Kasumi-1 (cell line): ENCODE measurements around the gene PHACTR4.
"Not testable (repeated sequence)": the region's sequence is repeated elsewhere in the genome, so short reads cannot be mapped to it uniquely, and the experiment has no call there.

Experiments
- DNase-seq, 2 experiments: peaks; one replicate each; lab custom pipeline; 2025; lab: John Stamatoyannopoulos, UW

PHACTR4 gene

GRCh38 chr1:28369371-28370238 is at the start of gene PHACTR4:
Gene PHACTR4 (plus strand): TSS chr1:28369740. CDS start chr1:28407448, 37,708 bp downstream.
- DNase-seq: peak; percentile 86

DNA sequence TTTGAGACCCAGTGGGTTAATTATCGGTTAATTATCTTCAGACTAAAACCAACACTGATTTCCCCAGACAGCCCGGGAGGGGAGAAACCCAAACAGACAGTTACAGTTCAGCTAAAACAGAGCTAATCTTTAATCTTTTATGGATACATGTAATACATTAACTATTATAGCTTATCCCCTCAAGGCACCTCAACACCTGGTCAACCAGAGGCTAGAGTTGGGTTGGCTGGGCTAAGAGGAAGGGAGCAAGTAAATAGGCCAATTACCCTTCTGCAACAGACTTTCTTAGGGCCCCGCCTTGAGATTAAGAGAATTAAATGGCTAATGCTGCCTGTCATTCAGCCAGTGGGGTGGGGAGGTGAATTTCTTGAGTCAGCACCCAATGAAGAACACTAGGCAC is 47.3 kb upstream of the PHACTR4 start:
- no peak for DNase-seq

DNA sequence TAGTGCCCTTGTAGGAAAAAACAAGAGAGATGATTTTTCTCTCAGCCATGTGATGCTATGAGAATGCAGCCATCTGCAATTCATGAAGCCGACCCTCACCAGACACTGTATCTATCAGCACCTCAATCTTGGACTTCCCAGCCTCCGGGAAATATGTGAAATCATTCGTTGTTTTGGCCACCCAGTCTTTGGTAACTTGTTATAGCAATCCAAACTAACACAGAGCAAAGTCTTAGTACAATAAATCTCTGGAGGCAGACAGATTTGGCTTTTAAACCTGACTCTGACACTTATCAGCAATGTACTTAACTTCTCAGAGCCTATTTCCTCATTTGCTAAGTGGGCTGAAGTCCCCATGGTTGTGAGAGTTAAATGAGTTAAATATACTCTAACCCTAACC is 45.8 kb upstream of the PHACTR4 start:
- DNase-seq: peak in 1 of 2 experiments; percentile 5

DNA sequence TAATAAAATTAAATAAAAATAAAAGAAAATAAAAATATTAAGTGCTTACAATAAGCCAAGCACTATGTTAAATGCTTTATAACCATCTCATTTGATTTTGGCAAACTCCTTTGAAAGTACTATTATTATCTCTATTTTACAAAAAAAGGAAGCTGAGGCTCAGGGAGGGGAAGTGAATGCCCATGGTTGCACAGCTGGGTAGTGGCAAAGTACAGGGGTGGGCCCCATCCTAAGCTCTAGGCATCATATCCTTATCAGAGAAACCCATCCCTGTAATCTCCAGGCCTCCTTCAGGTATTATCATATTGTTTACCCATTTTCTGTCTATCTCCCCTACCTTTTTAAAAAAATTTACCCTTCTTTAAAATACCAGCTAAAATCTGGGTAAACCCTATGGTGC is 43.0 kb upstream of the PHACTR4 start:
- DNase-seq: peak; percentile 41 to 70

DNA sequence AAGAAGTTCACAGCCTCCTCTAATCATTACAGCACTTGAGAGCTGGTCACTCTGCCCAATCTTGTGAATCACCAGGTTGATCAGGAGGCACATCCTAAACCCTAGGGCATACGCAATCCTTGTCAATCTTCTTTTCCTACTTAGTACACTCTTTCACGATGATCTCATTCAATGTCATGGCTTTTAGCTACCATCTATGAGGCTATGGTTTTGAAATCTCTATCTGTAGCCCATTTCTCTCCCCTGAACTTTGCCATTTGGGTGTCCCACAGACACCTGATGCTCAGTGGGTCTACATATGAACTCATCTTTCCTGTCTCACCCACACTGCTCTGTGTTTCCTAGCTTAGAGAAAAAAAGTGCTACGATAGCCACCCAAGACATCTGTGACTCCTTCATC is 42.6 kb upstream of the PHACTR4 start:
- DNase-seq: peak in 1 of 2 experiments; percentile 27

DNA sequence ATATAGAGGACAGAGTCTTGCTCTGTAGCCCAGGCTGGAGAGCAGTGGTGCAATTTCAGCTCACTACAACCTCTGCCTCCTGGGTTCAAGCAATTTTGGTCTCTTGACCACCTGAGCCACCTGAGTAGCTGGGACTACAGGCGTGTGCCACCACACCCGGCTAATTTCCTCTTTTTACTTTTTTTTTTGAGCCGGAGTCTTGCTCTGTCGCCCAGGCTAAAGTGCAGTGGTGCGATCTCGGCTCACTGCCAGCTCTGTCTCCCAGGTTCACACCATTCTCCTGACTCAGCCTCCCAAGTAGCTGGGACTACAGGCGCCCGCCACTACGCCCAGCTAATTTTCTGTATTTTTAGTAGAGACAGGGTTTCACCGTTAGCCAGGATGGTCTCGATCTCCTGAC is 42.1 kb upstream of the PHACTR4 start:
- DNase-seq: not testable (repeated sequence)

GRCh38 chr1:28328228-28328648 is 41.3 kb upstream of the PHACTR4 start:
- no peak for DNase-seq

- DNase-seq: peak; percentile 27 to 31
Observed at GRCh38 chr1:28329395-28330153, 40.0 kb upstream of the PHACTR4 start.

- DNase-seq: no peak
Observed at GRCh38 chr1:28338897-28339296, 30.6 kb upstream of the PHACTR4 start.

- no peak for DNase-seq
Observed at GRCh38 chr1:28339551-28339950, 30.0 kb upstream of the PHACTR4 start.

- no peak for DNase-seq
Observed at GRCh38 chr1:28340221-28340974, 29.1 kb upstream of the PHACTR4 start.

GRCh38 chr1:28341591-28341990 is 27.9 kb upstream of the PHACTR4 start:
- DNase-seq: no peak

DNA sequence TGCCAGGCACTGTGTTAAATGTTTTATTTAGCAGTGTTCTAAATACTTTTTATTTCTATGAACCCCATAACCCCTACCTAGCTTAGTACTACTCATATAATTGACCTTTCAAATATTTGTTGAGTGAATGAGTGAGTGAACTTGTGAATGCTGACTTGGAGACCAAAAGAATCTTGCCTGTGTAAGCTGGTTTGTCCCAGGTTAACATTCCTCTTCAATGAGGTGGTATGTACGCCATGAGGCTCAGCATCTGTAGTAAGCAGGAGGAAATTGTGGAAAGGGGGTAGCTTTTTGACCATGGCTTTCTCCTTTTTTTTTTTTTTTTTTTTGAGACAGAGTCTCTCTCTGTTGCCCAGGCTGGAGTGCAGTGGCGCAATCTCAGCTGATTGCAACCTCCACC is 26.1 kb upstream of the PHACTR4 start:
- DNase-seq: no peak

DNA sequence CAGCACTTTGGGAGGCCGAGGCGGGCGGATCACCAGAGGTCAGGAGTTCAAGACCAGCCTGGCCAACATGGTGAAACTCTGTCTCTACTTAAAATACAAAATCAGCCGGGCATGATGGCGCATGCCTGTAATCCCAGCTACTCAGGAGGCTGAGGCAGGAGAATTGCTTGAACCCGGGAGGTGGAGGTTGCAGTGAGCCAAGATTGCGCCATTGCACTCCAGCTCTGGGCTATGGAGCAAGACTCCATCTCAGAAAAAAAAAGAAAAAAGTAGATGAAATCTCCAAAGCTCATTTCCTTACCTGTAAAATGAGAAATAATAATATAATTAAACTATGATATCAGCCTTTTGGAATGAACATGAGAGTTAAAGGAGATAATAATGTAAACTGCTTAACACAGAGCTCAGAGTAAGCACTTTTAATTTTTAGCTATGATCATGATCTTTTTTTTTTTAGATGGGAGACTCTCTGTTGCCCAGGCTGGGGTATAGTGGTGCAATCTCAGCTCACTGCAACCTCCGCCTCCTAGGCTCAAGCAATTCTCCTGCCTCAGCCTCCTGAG is 16.2 kb upstream of the PHACTR4 start:
- DNase-seq: not testable (repeated sequence)

GRCh38 chr1:28354121-28354520 is 15.4 kb upstream of the PHACTR4 start:
- DNase-seq: no peak

DNA sequence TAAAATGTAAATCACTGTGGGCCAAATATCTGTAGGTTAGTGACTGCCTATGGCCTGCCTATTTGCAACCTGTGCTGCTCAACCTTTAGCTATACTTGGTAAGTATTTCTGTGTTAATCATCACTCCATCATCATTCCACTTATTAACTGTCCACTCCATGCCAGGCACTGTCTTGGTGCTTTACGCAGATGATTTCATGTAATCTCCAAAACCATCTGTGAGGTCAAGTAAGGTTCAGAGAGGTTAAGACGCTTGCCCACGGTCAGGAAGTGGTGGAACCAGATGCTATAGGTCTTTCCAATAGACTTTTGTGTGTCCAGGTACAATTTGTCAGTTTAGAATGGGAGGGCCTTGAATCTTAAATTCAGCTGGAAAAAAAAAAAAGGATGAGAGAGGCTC is 10.8 kb upstream of the PHACTR4 start:
- DNase-seq: no peak

DNA sequence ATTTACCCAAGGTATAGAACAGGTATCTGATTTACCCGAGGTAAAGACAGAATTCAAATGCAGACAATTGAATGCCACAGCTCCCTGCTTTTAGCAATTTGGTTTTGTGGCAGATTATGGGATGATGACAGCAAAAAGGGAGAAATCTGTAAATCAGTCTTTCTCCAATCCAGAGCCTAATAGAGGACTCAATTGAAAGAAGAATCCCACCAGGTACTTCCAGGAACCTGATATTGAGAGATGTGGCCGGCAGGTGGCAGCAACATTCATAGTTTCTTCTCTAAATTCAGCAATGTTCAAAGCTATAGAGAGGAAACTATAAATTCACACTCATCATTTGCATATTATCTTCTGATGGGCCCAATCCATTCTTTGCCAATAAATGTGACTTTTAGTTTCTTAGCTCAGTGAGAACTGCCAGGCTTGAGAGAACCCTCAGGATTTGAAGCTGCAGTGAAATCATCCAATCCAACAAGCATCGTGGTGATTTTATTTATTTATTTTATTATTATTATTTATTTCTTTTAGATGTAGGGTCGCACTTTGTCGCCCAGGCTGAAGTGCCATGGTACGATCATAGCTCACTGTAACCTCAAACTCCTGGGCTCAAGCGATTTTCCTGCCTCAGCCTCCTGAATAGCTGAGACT is 9.8 kb upstream of the PHACTR4 start:
- DNase-seq: peak; percentile 64 to 89

- peak in 1 of 2 experiments; percentile 4 for DNase-seq
Observed at GRCh38 chr1:28364888-28365287, 4.7 kb upstream of the PHACTR4 start.

- no peak for DNase-seq
Observed at GRCh38 chr1:28365864-28366263, 3.7 kb upstream of the PHACTR4 start.

GRCh38 chr1:28368608-28369007 is 932 bp upstream of the PHACTR4 start:
- not testable (repeated sequence) for DNase-seq

DNA sequence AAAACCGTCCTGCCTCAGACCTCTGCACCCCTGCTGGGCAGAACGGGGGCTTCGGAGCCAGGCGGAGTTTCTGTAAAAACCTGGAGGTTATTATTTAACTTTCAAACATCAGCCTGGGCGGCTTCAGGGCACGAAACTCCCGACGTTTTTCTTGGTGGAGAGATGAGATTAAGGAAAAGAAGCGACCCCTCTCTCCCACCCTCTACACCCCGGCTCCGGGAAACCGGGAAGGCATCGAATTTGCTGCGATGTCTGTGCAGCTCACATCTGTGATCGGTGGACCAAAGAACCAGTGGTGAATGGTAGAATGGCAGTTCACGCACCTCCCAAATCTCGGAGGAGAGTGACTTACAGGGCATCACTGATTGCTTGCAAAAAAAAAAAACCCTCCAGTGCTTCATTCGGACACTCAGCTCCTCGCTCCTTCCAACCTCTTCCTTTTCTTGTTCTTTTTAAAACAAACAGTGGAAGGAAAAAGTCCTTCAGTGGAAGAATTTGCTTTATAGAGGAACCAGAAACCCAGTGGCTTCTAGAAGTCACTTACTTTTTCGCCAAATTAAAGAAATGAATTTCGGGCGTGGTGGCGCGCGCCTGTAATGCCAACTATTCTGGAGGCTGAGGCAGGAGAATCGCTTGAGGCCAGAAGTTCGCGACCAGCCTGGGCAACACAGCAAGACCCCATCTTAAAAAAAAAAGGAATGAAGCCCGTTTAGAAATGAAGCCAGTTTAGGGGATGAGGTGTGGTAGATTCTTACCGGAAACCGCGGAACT is 884 bp downstream of the PHACTR4 start:
- DNase-seq: peak; percentile 50 to 60
